ENCODE results near the gene NATD1.

NATD1 gene

GRCh38 chr17:21258593-21258992, 5.4 kb upstream of the NATD1 start:
- Histone ChIP-seq H3K4me1 (ENCODE audit: control insufficient read depth in 5 of 5, insufficient read depth in 5 of 5, low read length in 5 of 5) (peaks cover 3 to 11% (median 9%) of the 10 kb centered on the region in 5 donors), H3K36me3 (ENCODE audit: control insufficient read depth in 5 of 5, insufficient read depth in 5 of 5, low read length in 5 of 5) (no peaks in the 10 kb centered on the region), H3K9me3 (ENCODE audit: control insufficient read depth in 5 of 5, low read length in 5 of 5) (no peaks in the 10 kb centered on the region), H3K4me3 (ENCODE audit: low read depth in 1 of 5, low read length in 5 of 5) (no peak overlapping the region), H3K27ac (ENCODE audit: low read depth, low read length) (no peak overlapping the region), H3K27me3 (ENCODE audit: control insufficient read depth in 5 of 5, insufficient read depth in 4 of 5, low read length in 5 of 5) (no peaks in the 10 kb centered on the region), H3K9ac (ENCODE audit: low read length in 5 of 5) (no peak overlapping the region)

GRCh38 chr17:21253646-21254441, 634 bp upstream of the NATD1 start:
- no peaks in the 10 kb centered on the region for H3K27me3 ChIP-seq (ENCODE audit: control insufficient read depth in 5 of 5, insufficient read depth in 4 of 5, low read length in 5 of 5)
- no peaks in the 10 kb centered on the region for H3K9me3 ChIP-seq (ENCODE audit: control insufficient read depth in 5 of 5, low read length in 5 of 5)
- peak overlapping the region; percentile 72 for H3K27ac ChIP-seq (ENCODE audit: low read depth, low read length)
- peak overlapping the region; percentile 70 to 83 (median 75) for H3K4me3 ChIP-seq (ENCODE audit: low read depth in 1 of 5, low read length in 5 of 5)
- H3K36me3 ChIP-seq (ENCODE audit: control insufficient read depth in 5 of 5, insufficient read depth in 5 of 5, low read length in 5 of 5): no peaks in the 10 kb centered on the region
- H3K9ac ChIP-seq (ENCODE audit: low read length in 5 of 5): peak overlapping the region; percentile 19 to 65 (median 40)
- peaks cover 7 to 45% (median 44%) of the 10 kb centered on the region in 5 donors for H3K4me1 ChIP-seq (ENCODE audit: control insufficient read depth in 5 of 5, insufficient read depth in 5 of 5, low read length in 5 of 5)

- H3K9ac ChIP-seq (ENCODE audit: low read length in 5 of 5): peak overlapping the region; percentile 53 to 86 (median 75)
- peaks cover 7 to 56% (median 48%) of the 10 kb centered on the region in 5 donors for H3K4me1 ChIP-seq (ENCODE audit: control insufficient read depth in 5 of 5, insufficient read depth in 5 of 5, low read length in 5 of 5)
- H3K27ac ChIP-seq (ENCODE audit: low read depth, low read length): peak overlapping the region; percentile 76
These were observed 868 bp downstream of the NATD1 start for GRCh38 chr17:21252289-21252795.

GRCh38 chr17:21251337-21252010, 1.7 kb downstream of the NATD1 start:
- Histone ChIP-seq H3K27me3 (ENCODE audit: control insufficient read depth in 5 of 5, insufficient read depth in 4 of 5, low read length in 5 of 5) (no peaks in the 10 kb centered on the region), H3K27ac (ENCODE audit: low read depth, low read length) (peak overlapping the region; percentile 76), H3K4me1 (ENCODE audit: control insufficient read depth in 5 of 5, insufficient read depth in 5 of 5, low read length in 5 of 5) (peaks cover 7 to 58% (median 48%) of the 10 kb centered on the region in 5 donors), H3K9me3 (ENCODE audit: control insufficient read depth in 5 of 5, low read length in 5 of 5) (no peaks in the 10 kb centered on the region), H3K9ac (ENCODE audit: low read length in 5 of 5) (peak overlapping the region in 3 of 5 donors; percentile 48 to 86 (median 84)), H3K36me3 (ENCODE audit: control insufficient read depth in 5 of 5, insufficient read depth in 5 of 5, low read length in 5 of 5) (peaks cover 0 to 10% (median 8%) of the 10 kb centered on the region in 5 donors), H3K4me3 (ENCODE audit: low read depth in 1 of 5, low read length in 5 of 5) (peak overlapping the region; percentile 65 to 78 (median 70))

More at GRCh38 chr17:21252289-21252795, 868 bp downstream of the NATD1 start:
- peaks cover 0 to 6% (median 6%) of the 10 kb centered on the region in 5 donors for H3K36me3 ChIP-seq (ENCODE audit: control insufficient read depth in 5 of 5, insufficient read depth in 5 of 5, low read length in 5 of 5)
- H3K27me3 ChIP-seq (ENCODE audit: control insufficient read depth in 5 of 5, insufficient read depth in 4 of 5, low read length in 5 of 5): no peaks in the 10 kb centered on the region
- H3K9me3 ChIP-seq (ENCODE audit: control insufficient read depth in 5 of 5, low read length in 5 of 5): no peaks in the 10 kb centered on the region
- peak overlapping the region; percentile 65 to 78 (median 70) for H3K4me3 ChIP-seq (ENCODE audit: low read depth in 1 of 5, low read length in 5 of 5)

GRCh38 chr17:21250854-21251253, 2.4 kb downstream of the NATD1 start:
- Histone ChIP-seq H3K27me3 (ENCODE audit: control insufficient read depth in 5 of 5, insufficient read depth in 4 of 5, low read length in 5 of 5) (no peaks in the 10 kb centered on the region), H3K27ac (ENCODE audit: low read depth, low read length) (peak overlapping the region; percentile 76), H3K9me3 (ENCODE audit: control insufficient read depth in 5 of 5, low read length in 5 of 5) (no peaks in the 10 kb centered on the region), H3K4me1 (ENCODE audit: control insufficient read depth in 5 of 5, insufficient read depth in 5 of 5, low read length in 5 of 5) (peaks cover 7 to 59% (median 48%) of the 10 kb centered on the region in 5 donors), H3K36me3 (ENCODE audit: control insufficient read depth in 5 of 5, insufficient read depth in 5 of 5, low read length in 5 of 5) (peaks cover 0 to 10% (median 8%) of the 10 kb centered on the region in 5 donors), H3K9ac (ENCODE audit: low read length in 5 of 5) (peak overlapping the region in 3 of 5 donors; percentile 41 to 86 (median 84)), H3K4me3 (ENCODE audit: low read depth in 1 of 5, low read length in 5 of 5) (peak overlapping the region in 1 of 5 donors; percentile 28)

GRCh38 chr17:21249920-21250703, 3.1 kb downstream of the NATD1 start:
- H3K27ac ChIP-seq (ENCODE audit: low read depth, low read length): peak overlapping the region; percentile 76

GRCh38 chr17:21249086-21249795, 4.0 kb downstream of the NATD1 start:
- Histone ChIP-seq H3K4me3 (ENCODE audit: low read depth in 1 of 5, low read length in 5 of 5) (no peak overlapping the region), H3K27me3 (ENCODE audit: control insufficient read depth in 5 of 5, insufficient read depth in 4 of 5, low read length in 5 of 5) (no peaks in the 10 kb centered on the region), H3K9me3 (ENCODE audit: control insufficient read depth in 5 of 5, low read length in 5 of 5) (no peaks in the 10 kb centered on the region), H3K4me1 (ENCODE audit: control insufficient read depth in 5 of 5, insufficient read depth in 5 of 5, low read length in 5 of 5) (peaks cover 7 to 68% (median 52%) of the 10 kb centered on the region in 5 donors), H3K9ac (ENCODE audit: low read length in 5 of 5) (peak overlapping the region in 1 of 5 donors; percentile 6), H3K36me3 (ENCODE audit: control insufficient read depth in 5 of 5, insufficient read depth in 5 of 5, low read length in 5 of 5) (peaks cover 0 to 13% (median 8%) of the 10 kb centered on the region in 5 donors), H3K27ac (ENCODE audit: low read depth, low read length) (peak overlapping the region; percentile 76)

More at GRCh38 chr17:21249920-21250703, 3.1 kb downstream of the NATD1 start:
- H3K36me3 ChIP-seq (ENCODE audit: control insufficient read depth in 5 of 5, insufficient read depth in 5 of 5, low read length in 5 of 5): peaks cover 0 to 11% (median 8%) of the 10 kb centered on the region in 5 donors
- H3K4me1 ChIP-seq (ENCODE audit: control insufficient read depth in 5 of 5, insufficient read depth in 5 of 5, low read length in 5 of 5): peaks cover 7 to 66% (median 48%) of the 10 kb centered on the region in 5 donors
- H3K9me3 ChIP-seq (ENCODE audit: control insufficient read depth in 5 of 5, low read length in 5 of 5): no peaks in the 10 kb centered on the region
- H3K27me3 ChIP-seq (ENCODE audit: control insufficient read depth in 5 of 5, insufficient read depth in 4 of 5, low read length in 5 of 5): no peaks in the 10 kb centered on the region
- H3K4me3 ChIP-seq (ENCODE audit: low read depth in 1 of 5, low read length in 5 of 5): no peak overlapping the region
- H3K9ac ChIP-seq (ENCODE audit: low read length in 5 of 5): peak overlapping the region in 2 of 5 donors; percentile 2 to 41

- Histone ChIP-seq H3K36me3 (ENCODE audit: control insufficient read depth in 5 of 5, insufficient read depth in 5 of 5, low read length in 5 of 5) (peaks cover 0 to 19% (median 13%) of the 10 kb centered on the region in 5 donors), H3K27ac (ENCODE audit: low read depth, low read length) (peak overlapping the region; percentile 50), H3K9ac (ENCODE audit: low read length in 5 of 5) (peak overlapping the region in 1 of 5 donors; percentile 22), H3K27me3 (ENCODE audit: control insufficient read depth in 5 of 5, insufficient read depth in 4 of 5, low read length in 5 of 5) (no peaks in the 10 kb centered on the region), H3K9me3 (ENCODE audit: control insufficient read depth in 5 of 5, low read length in 5 of 5) (no peaks in the 10 kb centered on the region), H3K4me3 (ENCODE audit: low read depth in 1 of 5, low read length in 5 of 5) (no peak overlapping the region), H3K4me1 (ENCODE audit: control insufficient read depth in 5 of 5, insufficient read depth in 5 of 5, low read length in 5 of 5) (peaks cover 4 to 69% (median 54%) of the 10 kb centered on the region in 5 donors)
These were observed 4.7 kb downstream of the NATD1 start for GRCh38 chr17:21248500-21248899.

Measured in subcutaneous abdominal adipose tissue (tissue), 5 donors.